HG02623 (cell line): ENCODE data around the gene INSIG1.

Experiments used
- ATAC-seq: cut with Tn5 transposase; IDR thresholded peaks from one replicate; pipeline ENCODE4 v1.9.1; 2021; ENCODE audit warnings: moderate library complexity; ENCODE audit not compliant: unreplicated experiment

The INSIG1 gene

DNA sequence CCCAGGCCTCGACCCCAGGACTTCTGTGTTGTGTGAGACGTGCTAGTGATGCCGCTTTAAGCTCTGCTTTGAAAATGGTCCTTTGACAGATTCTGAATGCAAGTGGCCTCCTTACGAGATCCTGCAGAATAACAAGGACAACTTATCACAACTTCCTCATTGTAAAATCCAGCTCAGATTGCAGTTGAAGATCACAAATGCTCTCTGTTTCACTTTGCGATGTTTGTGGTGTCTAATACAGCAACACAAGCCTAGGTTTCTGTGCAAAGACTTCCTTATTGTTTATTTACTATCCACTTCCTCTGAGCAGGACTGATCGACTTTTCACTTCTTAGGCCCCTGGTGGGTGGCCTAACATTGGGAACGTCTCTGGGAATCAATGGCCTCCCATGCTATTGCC, 31.7 kb upstream of the INSIG1 start:
- no peak for ATAC-seq

DNA sequence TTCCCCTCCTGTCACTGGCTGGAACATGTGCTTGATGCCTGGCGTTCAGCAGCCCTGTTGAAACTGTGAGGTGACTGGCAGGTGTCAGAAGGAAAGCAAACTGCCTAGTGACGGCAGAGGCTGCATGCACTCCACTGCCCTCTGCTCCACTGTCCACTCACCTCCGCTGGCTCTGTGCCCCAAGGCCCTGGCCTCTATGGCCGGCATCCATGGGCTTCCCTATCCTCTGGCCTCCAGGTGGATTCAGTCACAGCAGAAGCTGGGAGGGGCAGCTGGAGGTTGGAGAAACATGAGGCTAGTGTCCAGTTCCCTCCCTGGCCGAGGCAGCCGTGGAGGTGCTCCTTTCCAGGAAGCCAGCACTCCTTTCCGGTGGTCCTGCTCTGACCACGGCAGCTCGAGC, 31.2 kb upstream of the INSIG1 start:
- no peak for ATAC-seq

DNA sequence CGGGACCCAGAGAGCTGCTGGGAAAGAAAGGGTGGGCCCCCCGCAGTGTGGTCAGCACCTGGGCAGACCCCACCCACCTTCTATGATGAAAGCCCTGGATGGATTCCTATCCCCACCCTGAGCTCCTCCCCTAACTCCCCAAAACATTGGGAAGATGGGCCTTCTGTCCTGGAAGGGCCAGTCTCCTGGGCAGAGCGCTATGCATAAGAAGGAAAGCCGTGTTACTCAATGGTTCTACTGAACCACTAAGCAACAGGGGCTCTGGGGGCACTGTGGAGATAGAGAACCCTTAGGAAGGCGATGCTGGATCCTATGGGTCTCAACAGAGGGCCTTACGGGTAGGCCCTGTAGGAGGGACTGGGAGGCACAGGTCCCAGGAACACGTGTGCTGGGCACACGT, 30.7 kb upstream of the INSIG1 start:
- no peak for ATAC-seq

DNA sequence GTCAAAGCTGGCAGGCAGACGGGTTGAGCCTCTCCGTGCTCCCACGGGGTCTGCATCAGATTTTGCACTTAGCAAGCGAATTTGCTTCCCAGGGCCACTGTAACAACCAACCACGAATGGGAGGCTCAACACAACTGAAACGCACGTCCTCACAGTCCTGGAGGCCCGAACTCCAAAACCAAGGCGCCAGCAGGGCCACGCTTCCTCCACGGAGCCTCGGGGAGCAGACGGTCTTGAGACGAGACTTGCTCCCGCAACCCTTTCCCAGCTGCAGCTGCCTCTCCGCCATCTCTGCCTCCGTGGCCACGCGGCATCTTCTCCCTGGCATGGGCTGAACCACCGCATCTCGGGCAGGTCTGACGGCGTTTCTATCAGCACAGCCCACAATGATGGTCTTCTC, 30.2 kb upstream of the INSIG1 start:
- ATAC-seq = no peak

DNA sequence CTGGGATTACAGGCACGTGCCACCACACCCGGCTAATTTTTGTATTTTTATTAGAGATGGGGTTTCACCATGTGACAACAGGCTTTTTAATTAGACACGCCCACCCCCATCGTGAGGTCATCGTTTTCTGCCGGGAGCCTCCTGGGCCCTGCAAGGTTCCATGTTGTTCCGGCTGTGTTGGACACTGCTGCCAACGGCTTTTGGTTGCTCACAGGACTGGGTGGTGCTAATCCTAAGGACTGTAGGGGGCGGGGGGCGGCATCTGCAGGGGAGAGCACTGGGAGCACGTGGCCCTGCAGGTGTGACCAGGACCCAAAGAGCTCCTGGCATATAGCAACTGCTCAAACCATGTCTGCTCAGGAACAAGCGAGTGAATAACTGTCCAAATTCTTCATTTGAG, 29.5 kb upstream of the INSIG1 start:
- no peak for ATAC-seq

DNA sequence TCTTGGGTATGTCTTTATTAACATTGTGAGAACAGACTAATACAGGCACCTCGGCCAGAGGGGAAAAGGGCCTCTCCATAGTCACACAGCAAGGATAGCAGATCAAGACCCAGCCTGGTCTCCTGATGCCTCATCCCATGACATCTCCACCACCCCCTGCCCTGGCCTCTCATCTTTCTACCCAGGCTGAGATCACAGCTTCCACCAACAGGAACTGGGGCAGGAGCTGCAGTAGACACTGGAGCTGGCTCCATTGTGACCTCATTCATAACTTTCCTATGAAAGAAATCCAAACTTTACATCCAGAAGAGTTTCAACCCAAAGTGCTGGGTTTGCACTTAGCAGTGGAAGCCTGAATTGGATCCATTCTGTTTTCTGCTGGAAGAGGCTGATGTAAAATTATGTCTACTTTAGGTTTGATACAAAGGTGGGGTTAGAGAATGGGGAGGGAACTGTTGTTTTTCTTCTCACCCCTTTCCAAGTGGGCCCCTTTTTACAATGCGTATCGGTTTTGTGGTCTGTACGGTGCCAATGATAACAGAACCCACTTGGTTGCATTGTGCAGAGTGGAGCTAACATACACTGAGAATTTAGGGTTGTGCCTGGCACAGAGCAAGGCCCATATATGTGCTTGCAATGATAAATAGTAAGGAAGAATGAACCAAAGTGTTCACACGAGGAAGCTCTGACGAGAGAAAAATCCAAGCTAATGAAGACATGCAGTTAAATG, 28.6 kb upstream of the INSIG1 start:
- no peak for ATAC-seq

DNA sequence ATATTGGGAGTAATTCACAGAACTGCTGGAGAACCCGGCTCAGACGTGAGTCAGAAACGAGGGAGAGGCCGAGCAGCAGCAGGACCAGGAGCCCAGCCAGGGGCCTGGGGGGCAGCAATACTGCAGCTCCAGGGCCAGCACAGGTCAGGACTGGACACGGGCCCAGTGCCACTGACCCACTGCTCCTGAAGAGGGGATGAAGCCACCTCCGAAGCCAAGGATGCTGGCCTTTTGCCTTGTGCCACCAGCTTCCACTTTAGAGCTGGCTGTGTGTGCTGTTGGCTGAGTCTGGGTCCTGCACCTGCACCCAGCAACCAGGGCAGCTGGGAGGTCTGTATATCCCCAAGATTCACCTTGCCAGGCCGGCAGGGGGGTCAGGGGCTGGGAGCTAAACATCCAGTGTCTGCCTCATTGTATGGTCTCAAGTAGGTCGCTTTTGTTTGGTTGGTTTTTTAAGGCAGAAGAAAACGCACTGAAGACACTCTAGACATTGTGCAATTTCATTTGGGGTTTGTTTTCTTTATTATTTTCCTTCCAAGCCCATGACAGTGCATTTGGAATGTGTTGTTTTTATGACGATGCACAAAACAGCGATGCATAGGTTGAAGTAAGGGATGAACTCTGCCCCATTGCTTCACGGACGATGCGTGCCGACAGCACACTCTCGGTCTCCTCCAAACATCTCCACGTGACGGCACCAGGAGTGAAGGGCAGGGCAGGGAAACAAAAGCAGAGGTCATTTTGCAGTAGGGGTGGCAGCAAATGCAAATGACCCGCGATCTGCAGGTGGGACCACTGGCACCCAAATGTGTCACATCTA, 27.7 kb upstream of the INSIG1 start:
- no peak for ATAC-seq

DNA sequence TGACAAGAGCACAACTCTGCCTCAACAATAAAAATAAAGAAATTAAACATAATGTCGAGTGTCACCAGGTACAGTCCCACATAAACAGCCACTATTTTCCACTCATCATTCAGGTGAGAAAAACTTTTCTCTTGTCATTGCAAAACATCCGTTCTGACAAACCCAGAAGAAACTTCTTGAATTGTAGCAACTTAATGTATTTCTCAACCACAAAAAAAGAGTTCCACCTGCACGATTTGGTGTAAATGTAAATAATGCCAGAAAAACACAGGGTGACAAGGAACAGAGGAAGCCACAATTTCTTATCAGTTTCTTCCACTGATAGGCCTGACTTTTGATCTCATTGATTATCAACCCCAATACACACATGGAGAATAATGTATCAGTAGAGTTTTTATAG, 26.8 kb upstream of the INSIG1 start:
- ATAC-seq = no peak

DNA sequence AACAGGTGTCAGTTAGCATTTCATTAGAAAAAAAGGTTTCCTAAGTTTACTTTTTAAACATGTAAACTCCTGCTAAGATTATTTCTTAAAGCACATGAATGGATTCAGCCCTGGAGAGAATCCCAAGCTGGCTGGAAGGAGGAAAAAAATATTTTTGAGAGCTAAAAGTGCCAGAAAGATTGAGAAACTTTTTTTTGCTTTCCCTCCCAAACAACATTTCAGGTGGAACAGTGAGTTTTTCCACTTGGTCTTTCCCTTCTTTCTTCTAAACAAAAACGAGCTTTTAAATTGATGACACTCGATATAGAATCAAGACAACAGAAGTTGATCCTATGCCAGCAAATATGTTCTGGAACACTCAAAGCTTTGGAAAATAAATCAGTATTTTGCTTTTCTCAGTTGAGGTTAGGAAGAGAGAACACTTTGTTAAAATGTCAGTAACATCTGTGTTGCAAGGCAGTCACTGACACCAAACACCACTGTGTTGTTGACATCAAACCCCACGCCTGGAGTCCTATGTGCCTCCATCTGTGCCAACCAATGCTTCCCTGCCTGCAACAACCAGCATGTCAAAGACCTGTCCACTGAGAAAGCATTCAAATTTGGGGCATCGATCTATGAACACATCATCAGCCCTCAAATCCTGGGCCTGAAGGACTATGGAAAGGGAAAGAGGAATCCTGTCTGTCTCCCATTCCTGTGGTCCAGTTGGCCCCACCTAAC, 22.9 kb upstream of the INSIG1 start:
- no peak for ATAC-seq

DNA sequence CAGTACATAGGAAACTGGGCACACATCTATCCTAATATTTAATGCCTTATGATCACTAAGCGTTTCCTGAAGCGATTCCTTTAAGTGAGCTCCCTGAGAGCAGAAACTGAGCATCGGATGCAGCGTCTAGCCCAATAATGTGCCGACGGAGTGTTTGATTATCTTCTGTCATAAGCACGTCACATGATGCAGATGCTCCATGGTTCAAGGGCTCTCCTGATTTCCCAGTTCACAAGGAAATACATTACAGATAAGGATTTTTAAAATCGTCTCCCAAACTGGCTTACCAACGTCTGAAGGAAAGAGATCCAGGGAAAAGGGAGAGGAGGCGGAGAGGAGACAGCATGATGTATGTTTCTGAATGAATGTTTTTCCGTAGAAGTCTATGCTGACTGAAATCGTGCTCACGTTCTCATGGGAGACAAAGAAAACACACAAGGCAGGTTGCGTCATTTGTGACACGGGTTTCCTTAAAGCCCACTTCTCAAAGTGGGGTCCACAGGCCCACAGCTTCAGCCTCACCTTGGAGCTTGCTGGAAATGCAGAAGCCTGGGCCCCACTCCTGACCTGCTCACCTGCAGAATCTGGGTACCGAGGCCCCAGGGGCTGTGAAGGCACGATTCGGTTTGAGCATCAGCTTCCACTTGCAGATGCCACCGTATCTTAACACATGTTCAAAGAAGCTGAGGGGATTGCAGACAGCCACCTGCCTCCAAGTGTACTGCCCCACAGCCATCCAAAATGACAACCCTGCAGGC, 21.5 kb upstream of the INSIG1 start:
- no peak for ATAC-seq

DNA sequence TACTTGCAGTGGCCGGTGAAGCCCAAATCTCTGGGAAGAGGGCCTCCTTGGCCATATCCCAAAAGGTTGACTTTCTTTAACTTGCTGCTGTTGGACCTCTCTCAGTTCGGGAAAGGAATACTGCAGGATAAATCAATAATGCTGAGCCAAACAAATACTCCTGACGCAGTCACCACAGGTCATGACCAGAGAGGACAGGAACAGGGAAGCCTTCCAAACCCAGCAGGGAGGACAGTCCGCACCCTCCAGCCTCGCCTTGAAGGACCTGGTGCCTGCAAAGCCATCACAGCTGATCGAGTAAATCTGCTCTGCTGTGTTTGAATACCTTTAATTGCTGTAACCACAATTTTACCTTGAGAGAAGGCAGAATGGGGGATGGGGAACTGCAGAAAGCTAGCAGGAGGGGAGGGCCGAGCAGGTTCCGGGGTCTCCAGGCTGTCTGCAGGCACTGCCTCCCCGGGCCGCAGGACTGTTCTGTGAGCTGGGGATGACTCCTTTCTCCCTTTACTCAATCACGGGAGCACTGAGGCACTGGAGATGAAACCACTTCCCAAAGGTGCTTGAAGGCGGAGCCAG, 20.8 kb upstream of the INSIG1 start:
- ATAC-seq = no peak

DNA sequence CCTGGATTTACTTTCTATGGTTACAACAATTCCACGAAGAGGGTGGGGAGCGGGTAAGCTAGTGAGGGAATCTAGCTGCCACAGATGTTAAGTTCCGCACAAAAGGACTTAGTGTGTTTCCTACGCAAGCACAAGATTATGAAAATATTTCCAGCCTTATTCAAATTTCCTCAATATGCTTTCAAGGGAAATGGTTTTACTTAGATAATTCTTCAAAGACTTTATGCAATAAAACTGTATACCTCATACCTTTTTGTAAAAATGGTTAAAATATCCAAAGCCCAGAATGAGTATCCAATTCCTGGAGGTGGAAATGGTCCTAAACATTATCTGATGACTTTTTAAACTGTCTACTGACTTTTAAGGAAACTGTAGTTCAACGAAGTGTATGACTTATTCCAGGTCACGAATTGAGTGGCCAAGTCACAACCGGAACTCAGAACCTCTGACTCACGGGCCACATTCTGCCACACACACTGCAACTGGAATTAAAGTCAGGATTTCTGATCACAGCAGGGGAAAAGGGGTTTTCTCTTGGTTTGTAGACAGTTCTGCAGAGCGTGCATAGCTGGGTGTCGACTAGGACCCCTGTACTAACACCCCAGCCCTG, 20.2 kb upstream of the INSIG1 start:
- no peak for ATAC-seq

DNA sequence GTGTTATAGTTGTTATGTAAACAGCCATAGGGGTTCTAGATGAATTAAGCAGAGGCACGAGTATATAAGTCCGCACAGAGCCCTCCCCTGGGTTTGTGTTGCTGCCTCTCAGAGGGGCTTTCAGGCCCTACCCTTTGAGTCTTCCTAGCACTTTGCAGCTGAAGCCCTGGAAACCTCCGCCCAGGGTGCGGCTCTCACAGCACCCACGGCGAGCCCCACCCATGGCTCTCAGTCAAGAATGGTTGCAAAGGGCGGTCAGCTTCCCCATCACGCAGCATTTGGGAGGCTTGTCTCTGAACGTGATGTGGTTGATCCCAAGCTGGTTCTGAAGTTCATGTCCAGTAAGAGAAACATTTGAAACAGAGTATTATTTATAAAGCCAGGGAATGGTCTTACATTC, 18.8 kb upstream of the INSIG1 start:
- no peak for ATAC-seq

DNA sequence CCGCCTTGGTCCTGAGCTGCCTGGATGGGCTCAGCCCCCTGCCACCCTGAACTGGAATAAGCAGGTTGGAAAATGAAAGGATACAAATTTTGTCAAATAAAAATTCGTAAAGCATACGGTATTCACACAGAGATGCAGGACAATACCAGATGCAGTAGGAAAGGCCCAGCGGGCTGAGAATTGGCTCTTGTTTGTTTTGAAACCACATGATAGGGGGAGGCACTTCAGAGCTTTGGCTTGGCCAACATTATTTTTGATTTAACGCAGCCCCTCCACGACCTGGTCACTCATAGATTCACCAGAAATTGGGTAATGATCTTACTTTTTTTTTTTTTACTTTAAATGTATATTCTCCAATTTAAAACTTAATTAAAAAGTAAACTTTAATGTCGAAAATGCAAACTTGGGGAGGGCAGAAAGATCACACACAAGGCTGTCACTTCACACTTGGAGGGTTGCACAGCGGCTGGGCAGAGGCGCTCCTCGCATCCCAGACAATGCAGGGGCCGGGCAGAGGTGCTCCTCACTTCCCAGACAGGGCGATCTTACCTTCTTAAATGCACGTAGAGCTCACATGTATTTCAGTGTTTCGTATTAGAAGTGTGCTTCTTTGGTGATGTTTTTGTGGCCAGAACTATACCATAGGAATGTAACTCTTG, 17.8 kb upstream of the INSIG1 start:
- ATAC-seq = no peak

DNA sequence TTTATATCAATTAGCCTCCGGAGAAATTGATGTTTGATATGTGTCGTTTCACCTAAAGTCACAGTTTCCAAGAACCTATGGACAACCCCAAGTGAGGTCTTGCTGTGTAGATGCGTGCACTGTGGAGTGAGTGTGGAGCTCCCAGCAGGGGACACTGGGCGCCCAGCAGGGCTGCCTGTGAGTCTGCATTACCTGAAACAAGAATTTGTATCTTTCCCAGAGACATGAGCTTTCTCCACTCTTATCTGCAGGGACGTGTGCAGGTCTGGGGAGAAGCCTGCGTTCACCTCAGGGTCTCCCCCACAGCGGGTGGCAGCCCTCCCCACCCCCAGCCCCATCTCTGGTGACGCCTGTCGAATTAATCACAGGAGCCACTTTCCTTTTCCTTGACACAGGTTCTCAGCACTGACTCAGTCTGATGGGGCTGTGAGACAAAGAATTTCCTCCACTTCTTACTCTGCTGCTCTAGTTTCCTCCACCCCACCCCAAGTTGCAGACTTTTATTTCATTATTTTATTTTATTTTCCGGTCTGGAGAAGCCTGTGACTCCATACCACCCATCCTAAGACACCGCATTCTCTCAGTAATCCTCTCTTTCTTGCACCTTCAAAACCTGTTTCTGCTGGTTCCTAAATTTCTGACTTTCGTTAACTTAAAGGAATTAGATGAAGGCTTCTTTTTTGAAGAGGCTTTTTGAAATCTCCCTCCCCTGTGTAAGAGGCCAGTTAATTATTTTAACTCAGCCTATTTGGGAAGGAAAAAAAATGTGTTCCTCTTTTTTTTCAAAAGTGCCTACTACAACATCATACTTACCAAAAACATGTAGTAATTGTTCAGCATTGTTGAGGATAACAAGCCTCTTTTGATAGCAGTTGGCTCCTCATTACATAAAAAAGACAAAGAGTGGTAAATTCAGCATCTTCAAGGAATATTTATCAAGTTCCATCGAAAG, 17.0 kb upstream of the INSIG1 start:
- ATAC-seq = no peak

DNA sequence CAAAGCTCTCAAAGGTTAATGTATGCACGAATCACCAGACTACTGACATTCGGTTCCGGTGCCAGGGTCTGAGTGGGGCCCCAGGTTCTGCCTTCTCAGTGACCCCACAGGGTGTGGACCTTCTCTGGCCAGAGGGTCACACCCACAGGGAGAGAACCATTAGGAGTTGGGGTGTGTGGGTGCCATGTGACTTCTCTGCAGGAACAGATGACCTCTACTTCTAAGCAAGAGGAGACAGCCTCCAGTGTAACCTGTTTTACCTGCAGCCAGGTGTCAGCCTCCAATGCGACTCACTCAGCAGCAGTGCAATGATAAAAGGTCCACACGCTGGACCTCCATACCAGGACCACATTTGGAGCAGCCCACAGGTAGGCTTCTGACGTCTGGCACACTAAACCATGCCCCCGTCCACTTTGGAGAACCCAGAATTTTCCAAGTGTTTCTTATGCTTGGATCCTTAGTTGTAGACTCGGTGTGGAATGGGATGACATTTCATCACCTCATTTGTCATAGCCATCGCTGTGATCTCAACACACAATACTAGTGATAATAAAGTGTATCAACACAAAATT, 16.2 kb upstream of the INSIG1 start:
- ATAC-seq = no peak

DNA sequence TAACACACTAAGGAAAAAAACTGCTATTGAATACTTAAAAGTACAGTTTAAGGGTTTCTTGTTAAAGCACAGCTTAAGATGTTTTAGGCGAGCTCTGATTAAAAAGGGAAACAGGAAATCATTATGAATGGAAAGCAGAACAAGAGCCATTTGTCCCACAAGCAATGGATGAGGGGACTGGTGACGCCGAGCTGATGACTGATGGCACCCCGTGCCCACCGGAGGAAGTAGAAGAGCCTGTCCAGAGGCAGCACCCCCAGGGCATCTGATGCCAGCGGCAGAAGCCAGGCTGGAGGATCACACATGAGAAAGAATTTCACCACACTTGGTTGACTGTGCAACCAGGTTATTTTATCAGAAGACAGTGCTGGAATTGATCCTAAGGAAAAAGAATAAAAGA, 15.0 kb upstream of the INSIG1 start:
- no peak for ATAC-seq

DNA sequence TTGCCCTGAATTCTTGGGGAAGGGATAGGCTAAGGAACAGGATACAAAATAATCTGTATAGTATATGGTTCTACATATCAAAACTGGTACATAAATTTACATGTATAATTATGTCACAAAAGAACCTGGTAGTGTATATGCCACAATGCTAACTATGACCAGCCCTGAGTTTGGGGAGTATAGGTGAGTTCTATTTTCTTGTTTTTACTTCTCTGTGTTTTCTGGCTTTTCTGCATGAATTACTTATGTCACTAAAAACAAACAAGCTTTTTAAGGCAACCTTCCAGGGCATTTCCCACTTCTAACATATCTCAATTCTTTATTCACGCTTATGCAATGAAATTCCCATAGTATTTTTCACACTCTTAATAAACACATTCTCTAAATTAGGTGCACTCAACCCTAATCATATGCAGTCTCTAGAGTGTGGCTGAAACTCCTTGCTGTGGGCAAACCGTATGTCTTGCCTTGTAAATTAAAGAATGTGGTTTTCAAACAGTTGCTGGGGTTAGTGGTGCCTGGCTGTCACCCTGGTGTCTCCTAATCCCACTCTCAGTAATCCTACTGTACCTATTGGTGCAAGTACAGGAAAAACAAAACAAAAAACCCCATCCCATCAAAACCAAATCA, 14.0 kb upstream of the INSIG1 start:
- ATAC-seq = peak; percentile 81
